ENCODE data around the gene THSD4.

DNA sequence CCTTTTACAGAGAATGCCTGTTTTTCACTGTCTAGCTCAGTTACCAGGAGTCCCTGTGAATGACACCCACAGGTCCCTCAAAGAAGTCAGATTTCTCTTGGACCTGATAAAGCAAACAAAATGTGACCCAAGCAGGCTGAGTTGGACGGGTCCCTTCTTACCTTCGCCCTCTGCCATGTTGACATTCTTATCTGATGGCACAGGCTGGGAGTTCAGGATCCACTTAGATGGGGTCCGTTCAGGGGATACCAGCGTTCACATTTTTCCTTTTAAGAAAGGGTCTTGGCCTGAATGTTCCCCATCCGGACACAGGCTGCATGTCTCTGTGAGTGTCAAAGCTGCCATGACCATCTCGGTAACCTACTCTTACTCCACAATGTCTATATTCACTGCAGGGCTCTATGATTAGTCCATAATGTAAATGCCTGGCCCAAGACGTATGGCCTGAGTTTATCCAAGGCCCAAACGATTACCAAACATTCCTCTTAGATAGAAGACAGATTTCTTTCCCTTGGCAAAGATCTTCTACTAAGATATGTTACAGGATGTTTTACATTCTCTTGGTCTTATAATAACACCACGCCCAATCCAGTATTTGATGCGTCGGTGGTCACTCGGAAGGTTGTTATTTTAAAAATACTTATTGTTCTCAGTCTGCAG lies 179.1 kb downstream of the THSD4 start:
- TF ChIP-seq, protein P1, sequence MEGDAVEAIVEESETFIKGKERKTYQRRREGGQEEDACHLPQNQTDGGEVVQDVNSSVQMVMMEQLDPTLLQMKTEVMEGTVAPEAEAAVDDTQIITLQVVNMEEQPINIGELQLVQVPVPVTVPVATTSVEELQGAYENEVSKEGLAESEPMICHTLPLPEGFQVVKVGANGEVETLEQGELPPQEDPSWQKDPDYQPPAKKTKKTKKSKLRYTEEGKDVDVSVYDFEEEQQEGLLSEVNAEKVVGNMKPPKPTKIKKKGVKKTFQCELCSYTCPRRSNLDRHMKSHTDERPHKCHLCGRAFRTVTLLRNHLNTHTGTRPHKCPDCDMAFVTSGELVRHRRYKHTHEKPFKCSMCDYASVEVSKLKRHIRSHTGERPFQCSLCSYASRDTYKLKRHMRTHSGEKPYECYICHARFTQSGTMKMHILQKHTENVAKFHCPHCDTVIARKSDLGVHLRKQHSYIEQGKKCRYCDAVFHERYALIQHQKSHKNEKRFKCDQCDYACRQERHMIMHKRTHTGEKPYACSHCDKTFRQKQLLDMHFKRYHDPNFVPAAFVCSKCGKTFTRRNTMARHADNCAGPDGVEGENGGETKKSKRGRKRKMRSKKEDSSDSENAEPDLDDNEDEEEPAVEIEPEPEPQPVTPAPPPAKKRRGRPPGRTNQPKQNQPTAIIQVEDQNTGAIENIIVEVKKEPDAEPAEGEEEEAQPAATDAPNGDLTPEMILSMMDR (IDR thresholded peaks at IDR 0.05), result no peak
- no peak for TF ChIP-seq POLR2A (IDR thresholded peaks at IDR 0.05)

All from thyroid gland (tissue), 4 donors.